Measurements from ENCODE around the gene ARL10.

ARL10 gene

DNA sequence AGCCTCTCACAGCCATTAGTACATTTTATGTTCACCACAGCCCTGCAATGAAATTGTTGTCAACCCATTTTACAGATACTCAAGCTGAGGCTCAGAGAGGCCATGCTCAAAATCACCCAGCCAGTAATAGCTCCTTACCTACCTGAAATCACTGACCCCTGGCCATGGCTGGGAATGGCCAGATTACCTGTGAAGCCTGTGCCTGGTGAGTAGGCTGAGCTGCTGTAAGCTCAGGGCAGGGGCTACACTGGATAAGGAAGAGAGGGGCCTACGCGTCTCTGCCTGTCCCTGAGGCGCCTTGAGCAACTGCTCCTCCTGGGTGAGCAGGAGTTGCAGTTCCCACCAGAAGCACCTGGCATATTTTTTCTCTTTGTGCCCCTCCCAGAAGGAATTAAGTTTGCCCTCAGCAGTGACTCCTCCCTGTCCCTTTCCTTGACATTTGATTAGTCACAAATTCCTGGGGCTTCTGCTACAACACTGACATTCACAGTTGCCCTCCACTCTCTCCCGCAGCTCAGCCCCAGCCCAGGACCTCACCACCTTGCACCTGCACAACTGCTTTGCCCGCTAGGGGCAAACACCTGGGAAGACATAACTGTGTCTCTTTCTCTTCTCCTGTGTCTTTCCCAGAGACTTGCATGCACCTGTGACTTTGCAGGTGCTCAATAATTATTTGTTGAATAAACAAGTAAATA lies 45.3 kb downstream of the ARL10 start:
- no peak for DNase-seq

GRCh38 chr5:176412517-176413254 lies 47.4 kb downstream of the ARL10 start:
- DNase-seq, result no peak

DNA sequence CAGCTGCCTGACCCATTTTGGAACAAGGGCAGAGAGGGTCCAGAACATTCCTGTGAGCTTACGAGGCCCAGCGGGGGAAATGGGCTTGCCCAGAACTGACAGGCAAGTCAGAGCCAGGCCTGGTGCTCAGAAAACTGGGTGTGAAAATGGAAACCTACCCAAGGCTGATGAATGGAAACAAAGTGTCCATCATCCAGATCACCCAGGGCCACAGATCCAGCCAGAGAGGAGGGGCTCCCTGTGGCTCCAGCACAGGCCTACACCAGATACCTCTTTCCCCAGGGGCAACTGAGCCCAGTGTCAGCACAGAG lies 47.9 kb downstream of the ARL10 start:
- DNase-seq, result peak in 1 of 51 donors; percentile 2

GRCh38 chr5:176413709-176414191 lies 48.5 kb downstream of the ARL10 start:
- no peak for DNase-seq

GRCh38 chr5:176414704-176415103 lies 49.4 kb downstream of the ARL10 start:
- DNase-seq, result no peak

GRCh38 chr5:176415240-176415951 lies 50.1 kb downstream of the ARL10 start:
- DNase-seq, result peak in 1 of 51 donors; percentile 28

GRCh38 chr5:176415952-176416924 lies 51.0 kb downstream of the ARL10 start, which contains the start of gene CLTB:
Gene CLTB, minus strand, starts transcription at chr5:176416539. Its CDS starts 176 bp downstream, at chr5:176416363.
- peak; percentile 36 to 96 (median 81) for DNase-seq

DNA sequence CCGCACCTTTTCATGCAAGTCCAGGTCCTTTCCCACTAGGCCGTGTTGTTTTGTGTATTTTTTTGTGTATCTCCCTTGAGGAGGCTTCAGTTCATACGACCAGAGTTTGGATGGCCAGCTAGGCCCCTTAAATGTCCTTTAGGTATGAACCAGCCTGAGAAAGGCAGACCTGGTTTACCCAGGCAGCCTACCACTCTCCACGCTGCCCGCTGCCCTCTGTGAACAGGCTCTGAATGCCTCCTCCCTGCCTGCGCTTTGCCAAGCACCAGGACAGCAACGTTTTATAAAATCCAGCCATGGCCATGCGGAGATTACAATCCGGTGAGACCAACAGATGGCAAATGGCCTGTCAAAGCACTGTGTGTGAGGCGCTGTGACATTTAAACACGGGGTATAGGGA lies 51.7 kb downstream of the ARL10 start:
- DNase-seq, result peak in 1 of 51 donors; percentile 34

GRCh38 chr5:176418251-176418650 lies 53.0 kb downstream of the ARL10 start:
- DNase-seq, result no peak

- DNase-seq, result no peak
Measured at GRCh38 chr5:176420086-176420485, 54.8 kb downstream of the ARL10 start.

DNA sequence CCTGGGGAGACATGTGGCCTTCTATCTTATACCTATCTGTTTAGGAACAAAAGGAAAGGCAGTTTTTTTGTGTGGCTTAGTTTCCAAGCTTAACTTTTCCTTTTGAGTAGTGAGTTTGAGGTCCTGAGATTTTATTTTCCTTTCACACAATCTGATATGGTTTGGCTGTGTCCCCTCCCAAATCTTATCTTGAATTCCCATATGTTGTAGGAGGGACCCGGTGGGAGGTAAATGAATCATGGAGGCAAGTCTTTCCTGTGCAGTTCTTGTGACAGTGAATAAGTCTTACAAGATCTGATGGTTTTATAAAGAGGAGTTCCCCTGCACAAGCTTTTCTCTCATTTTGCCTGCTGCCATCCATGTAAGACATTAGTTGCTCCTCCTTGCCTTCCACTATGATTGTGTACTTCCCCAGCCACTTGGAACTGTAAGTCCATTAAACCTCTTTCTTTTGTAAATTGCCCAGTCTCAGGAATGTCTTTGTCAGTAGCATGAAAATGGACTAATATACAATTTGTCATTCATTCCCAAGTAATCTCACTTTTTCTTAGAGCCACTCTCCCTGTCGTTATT lies 55.8 kb downstream of the ARL10 start:
- DNase-seq, result no peak

- no peak for DNase-seq
Measured at GRCh38 chr5:176424181-176424580, 58.9 kb downstream of the ARL10 start.

- no peak for DNase-seq
Measured at GRCh38 chr5:176425138-176425537, 59.9 kb downstream of the ARL10 start.

DNA sequence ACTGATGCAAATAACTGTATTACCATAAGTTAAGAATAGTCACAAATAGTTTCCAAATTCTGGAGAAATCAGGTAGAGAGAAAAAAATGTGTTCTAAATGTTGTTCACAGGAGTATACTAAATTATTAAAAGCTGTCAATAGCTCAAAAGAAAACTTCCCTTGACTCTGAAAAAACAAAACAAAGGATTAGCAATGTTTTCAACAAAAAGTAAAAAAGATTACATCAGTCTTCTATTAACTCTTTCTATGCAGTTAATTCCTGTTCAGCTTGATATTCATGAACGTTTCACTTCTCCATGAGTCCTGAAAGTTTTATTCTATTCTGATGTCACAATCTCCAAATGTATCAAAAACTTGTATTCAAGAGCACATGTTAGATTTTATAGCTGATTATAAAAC lies 60.5 kb downstream of the ARL10 start:
- no peak for DNase-seq

DNA sequence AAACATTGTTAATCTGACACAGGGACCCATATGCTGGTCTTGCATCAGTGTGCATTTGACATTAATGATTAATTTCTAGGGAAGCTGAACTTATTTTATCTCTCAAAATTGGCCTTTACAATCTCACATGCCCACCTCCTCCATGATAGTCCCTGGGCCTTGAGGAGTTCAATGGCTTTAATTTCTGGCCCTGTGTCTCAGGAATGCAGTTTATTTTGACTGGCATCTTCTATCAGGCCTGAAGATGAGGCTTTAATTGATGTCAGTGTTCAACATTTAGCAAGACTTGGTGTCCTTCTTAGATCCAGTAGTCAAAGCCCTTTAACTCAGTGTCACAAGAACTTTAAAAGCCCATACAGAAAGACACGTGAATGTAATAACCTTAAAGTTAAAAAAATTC lies 61.6 kb downstream of the ARL10 start:
- DNase-seq, result no peak

DNA sequence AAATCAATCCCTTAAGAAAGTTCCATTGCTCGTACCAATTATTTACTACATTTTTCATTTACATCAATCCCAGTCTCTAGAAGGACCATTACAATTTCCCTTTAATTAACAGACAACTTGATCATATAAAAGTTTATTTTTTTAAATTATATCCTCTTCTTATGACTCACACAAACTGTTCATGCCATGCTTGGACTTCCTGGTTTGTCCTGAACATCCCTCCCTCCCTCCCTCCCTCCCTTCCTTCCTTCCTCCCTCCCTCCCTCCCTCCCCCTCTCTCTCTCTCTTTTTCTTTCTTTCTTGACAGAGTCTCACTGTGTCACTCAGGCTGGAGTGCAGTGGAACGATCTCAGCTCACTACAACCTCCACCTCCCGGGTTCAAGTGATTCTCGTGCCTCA lies 62.7 kb downstream of the ARL10 start:
- no peak for DNase-seq

- DNase-seq, result no peak
Measured at GRCh38 chr5:176429972-176430371, 64.7 kb downstream of the ARL10 start.

All from hypothalamus (tissue), 51 donors.